IPS-18a (cell line): ENCODE measurements around the gene DLX6.

Experiments used
- H3K27ac ChIP-seq: one replicate; pipeline ENCODE4 v1.5.1; 2013; ENCODE audit warnings: low read length
- H3K27me3 ChIP-seq: one replicate; pipeline ENCODE4 v1.6.1; 2013; ENCODE audit warnings: mild to moderate bottlenecking, low read length; ENCODE audit not compliant: control insufficient read depth, insufficient read depth
- H3K36me3 ChIP-seq: one replicate; pipeline ENCODE4 v1.6.1; 2013; ENCODE audit warnings: low read depth, low read length; ENCODE audit not compliant: control insufficient read depth
- H3K4me1 ChIP-seq: one replicate; pipeline ENCODE4 v1.6.1; 2013; ENCODE audit warnings: low read depth, low read length; ENCODE audit not compliant: control insufficient read depth
- H3K4me3 ChIP-seq: one replicate; pipeline ENCODE4 v1.5.1; 2013; ENCODE audit warnings: low read length
- H3K9ac ChIP-seq: one replicate; pipeline ENCODE4 v1.6.1; 2013; ENCODE audit warnings: mild to moderate bottlenecking, low read length, moderate library complexity
- H3K9me3 ChIP-seq: one replicate; pipeline ENCODE4 v1.6.1; 2013; ENCODE audit warnings: low read depth, low read length; ENCODE audit not compliant: control insufficient read depth

Gene DLX6

GRCh38 chr7:97006055-97006815, 882 bp downstream of the DLX6 start:
- Histone ChIP-seq H3K4me3 (peak overlapping the region; percentile 50), H3K9me3 (peaks cover 5% of the 10 kb centered on the region), H3K27me3 (peaks cover 95% of the 10 kb centered on the region), H3K4me1 (peaks cover 26% of the 10 kb centered on the region), H3K9ac (no peak overlapping the region), H3K27ac (no peak overlapping the region), H3K36me3 (no peaks in the 10 kb centered on the region)

DNA sequence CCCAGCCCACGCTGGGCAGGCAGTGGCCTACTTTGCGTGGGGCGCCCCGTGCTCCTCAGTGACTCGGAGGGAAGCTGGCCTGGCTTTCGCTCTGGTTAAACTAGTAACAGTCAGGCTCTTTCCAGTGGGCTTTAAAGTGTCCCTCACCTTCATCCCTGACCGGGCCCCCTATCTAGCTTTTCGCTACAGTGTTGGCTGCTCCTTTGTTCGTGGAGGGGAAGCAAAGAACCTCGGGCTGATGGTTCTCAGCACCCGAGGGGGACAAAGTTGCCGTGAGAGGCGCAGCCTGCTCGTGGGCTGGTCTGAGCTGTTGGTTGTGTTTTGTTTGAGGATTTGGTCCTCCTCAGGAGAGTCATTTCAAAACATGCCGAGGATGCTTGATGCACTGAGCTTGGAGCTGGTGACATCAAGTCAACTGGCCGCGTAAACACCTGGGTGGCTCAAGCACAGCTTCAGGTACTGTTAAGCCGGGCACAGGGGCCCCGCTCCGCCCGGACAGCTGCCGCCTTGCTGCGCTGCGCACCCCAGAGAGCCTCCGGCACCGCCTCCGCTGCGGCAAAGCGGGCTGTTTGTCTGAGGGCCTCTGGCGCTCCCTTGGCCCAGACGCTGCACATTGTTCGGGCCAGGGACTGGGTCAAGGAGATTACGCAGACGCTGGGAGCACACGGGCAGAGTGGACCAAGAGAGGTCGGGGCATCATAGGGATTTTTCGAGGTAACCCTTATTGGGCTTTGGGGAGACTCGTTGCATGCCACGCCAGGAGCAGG, 1.6 kb downstream of the DLX6 start:
- H3K9ac ChIP-seq, result no peak overlapping the region
- peak overlapping the region; percentile 50 for H3K4me3 ChIP-seq
- no peaks in the 10 kb centered on the region for H3K36me3 ChIP-seq
- H3K27ac ChIP-seq, result no peak overlapping the region
- H3K9me3 ChIP-seq, result peaks cover 5% of the 10 kb centered on the region
- H3K27me3 ChIP-seq, result peaks cover 95% of the 10 kb centered on the region
- peaks cover 20% of the 10 kb centered on the region for H3K4me1 ChIP-seq

- H3K27me3 ChIP-seq, result peaks cover 95% of the 10 kb centered on the region
- no peak overlapping the region for H3K9ac ChIP-seq
- no peaks in the 10 kb centered on the region for H3K36me3 ChIP-seq
- peaks cover 16% of the 10 kb centered on the region for H3K4me1 ChIP-seq
- peaks cover 5% of the 10 kb centered on the region for H3K9me3 ChIP-seq
- no peak overlapping the region for H3K4me3 ChIP-seq
- H3K27ac ChIP-seq, result no peak overlapping the region
These were observed 2.2 kb downstream of the DLX6 start for GRCh38 chr7:97007583-97007861.

DNA sequence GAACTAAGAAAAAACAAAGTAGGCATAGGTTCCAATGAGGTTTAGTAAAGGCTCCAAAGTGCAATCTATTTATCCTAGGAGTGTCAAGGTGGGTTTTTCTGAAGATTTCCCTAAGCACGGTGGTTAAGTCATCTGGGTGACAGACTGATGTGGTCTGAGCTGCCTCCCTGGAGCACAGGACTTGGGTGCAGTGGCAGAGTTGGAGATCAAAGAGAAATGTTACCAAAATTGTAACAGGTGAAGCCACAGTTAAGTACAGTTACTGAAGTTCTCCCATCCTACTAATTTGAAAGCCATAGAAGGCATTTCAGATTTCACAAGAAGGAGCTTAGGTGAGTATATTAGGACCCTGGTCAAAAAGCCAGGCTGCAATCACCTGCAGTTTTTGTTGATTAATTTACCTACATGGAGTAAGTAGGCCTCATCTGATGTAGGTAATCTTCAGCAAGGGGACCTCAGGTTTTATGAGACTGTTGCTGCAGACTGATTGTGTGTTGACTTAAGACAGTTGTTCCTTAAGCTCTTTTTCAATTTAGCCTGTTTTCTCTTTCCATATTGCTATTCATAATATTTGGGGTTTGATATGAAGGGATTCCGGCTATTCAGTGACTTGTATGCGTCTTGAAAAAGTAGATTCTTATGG, 3.0 kb downstream of the DLX6 start:
- Histone ChIP-seq H3K4me3 (no peak overlapping the region), H3K27me3 (peaks cover 95% of the 10 kb centered on the region), H3K4me1 (peaks cover 10% of the 10 kb centered on the region), H3K27ac (no peak overlapping the region), H3K9me3 (peaks cover 5% of the 10 kb centered on the region), H3K36me3 (no peaks in the 10 kb centered on the region), H3K9ac (no peak overlapping the region)

DNA sequence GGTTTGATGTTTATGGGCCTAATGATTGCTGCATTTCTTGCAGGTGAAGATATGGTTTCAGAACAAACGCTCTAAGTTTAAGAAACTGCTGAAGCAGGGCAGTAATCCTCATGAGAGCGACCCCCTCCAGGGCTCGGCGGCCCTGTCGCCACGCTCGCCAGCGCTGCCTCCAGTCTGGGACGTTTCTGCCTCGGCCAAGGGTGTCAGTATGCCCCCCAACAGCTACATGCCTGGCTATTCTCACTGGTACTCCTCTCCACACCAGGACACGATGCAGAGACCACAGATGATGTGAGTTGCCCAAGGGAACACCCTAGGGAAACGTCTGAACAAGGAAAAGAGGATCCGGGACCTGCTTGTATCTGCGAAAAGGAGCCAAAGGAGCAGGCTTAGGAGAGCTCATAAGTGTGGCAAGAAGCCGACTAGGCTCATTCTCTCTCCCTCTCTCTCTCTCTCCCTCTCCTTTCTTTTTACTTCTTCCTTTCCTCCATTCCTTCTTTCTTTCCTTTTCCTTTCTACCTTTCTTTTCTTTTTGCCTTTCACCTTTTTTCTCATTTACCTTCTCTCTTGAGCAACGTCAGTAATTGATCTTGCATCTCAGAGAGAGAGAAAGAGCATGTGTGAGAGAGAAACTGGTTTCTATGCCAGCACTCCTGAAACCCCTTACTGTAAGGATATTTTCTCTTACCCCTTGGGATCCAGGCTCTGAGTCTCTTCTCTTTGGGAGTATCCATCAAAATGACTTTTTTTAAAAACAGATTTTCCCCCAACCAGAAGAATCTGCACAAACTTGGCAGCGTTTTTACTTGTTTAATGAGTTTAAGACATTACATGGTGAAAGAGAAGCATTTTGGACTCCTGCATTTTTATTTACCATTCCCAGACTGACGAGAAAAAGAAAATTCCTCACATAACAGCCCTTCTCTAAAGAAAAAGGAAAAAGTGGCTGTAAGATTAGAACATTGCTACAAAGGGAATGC, 4.7 kb downstream of the DLX6 start:
- Histone ChIP-seq H3K4me1 (peaks cover 7% of the 10 kb centered on the region), H3K36me3 (no peaks in the 10 kb centered on the region), H3K9ac (no peak overlapping the region), H3K27me3 (peaks cover 95% of the 10 kb centered on the region), H3K27ac (no peak overlapping the region), H3K9me3 (peaks cover 5% of the 10 kb centered on the region), H3K4me3 (no peak overlapping the region)

GRCh38 chr7:97011104-97011503, 5.8 kb downstream of the DLX6 start:
- no peak overlapping the region for H3K27ac ChIP-seq
- no peaks in the 10 kb centered on the region for H3K36me3 ChIP-seq
- H3K27me3 ChIP-seq, result peaks cover 98% of the 10 kb centered on the region
- H3K4me3 ChIP-seq, result no peak overlapping the region
- peaks cover 5% of the 10 kb centered on the region for H3K9me3 ChIP-seq
- peaks cover 6% of the 10 kb centered on the region for H3K4me1 ChIP-seq
- H3K9ac ChIP-seq, result no peak overlapping the region

GRCh38 chr7:97011536-97012364, 6.4 kb downstream of the DLX6 start:
- H3K4me1 ChIP-seq, result peaks cover 7% of the 10 kb centered on the region
- H3K27me3 ChIP-seq, result peaks cover 100% of the 10 kb centered on the region
- no peak overlapping the region for H3K4me3 ChIP-seq
- H3K9me3 ChIP-seq, result peaks cover 5% of the 10 kb centered on the region
- H3K36me3 ChIP-seq, result no peaks in the 10 kb centered on the region
- H3K9ac ChIP-seq, result no peak overlapping the region
- H3K27ac ChIP-seq, result no peak overlapping the region

- H3K4me3 ChIP-seq, result no peak overlapping the region
- no peak overlapping the region for H3K27ac ChIP-seq
- peaks cover 6% of the 10 kb centered on the region for H3K4me1 ChIP-seq
- H3K36me3 ChIP-seq, result no peaks in the 10 kb centered on the region
- no peak overlapping the region for H3K9ac ChIP-seq
- H3K9me3 ChIP-seq, result peaks cover 5% of the 10 kb centered on the region
- peaks cover 100% of the 10 kb centered on the region for H3K27me3 ChIP-seq
These were observed 7.2 kb downstream of the DLX6 start for GRCh38 chr7:97012365-97013133.

GRCh38 chr7:97013134-97013844, 7.9 kb downstream of the DLX6 start:
- peaks cover 6% of the 10 kb centered on the region for H3K4me1 ChIP-seq
- H3K27ac ChIP-seq, result no peak overlapping the region
- H3K36me3 ChIP-seq, result no peaks in the 10 kb centered on the region
- peaks cover 100% of the 10 kb centered on the region for H3K27me3 ChIP-seq
- H3K9me3 ChIP-seq, result no peaks in the 10 kb centered on the region
- no peak overlapping the region for H3K9ac ChIP-seq
- H3K4me3 ChIP-seq, result no peak overlapping the region

DNA sequence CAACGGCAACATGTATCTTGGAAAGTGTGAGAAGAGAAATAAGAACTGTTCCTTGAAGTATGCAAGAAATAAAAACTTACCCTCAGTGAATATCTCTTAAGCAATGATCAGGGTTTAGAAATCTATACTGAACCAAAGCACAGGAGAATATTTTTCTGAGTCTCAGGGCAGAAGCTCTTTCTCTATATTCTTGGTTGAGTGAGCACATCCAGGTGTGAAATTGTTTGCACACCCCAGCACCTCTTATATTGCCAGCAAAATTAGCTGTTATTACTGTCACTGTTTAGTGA, 8.4 kb downstream of the DLX6 start:
- Histone ChIP-seq H3K4me1 (peaks cover 6% of the 10 kb centered on the region), H3K4me3 (no peak overlapping the region), H3K27me3 (peaks cover 100% of the 10 kb centered on the region), H3K36me3 (no peaks in the 10 kb centered on the region), H3K27ac (no peak overlapping the region), H3K9me3 (no peaks in the 10 kb centered on the region), H3K9ac (no peak overlapping the region)
